GM19240 (cell line): ENCODE measurements around the gene PCNX1.
"Not testable (repeated sequence)": the region's sequence is repeated elsewhere in the genome, so short reads cannot be mapped to it uniquely, and the experiment has no call there.

Experiments
- DNase-seq: peaks from one replicate; pipeline ENCODE4 v3.0.0; 2011; ENCODE audit warnings: low spot score; ENCODE audit not compliant: insufficient read length

Gene PCNX1

GRCh38 chr14:70915415-70915814, 8.2 kb downstream of the PCNX1 start:
- DNase-seq: no peak

DNA sequence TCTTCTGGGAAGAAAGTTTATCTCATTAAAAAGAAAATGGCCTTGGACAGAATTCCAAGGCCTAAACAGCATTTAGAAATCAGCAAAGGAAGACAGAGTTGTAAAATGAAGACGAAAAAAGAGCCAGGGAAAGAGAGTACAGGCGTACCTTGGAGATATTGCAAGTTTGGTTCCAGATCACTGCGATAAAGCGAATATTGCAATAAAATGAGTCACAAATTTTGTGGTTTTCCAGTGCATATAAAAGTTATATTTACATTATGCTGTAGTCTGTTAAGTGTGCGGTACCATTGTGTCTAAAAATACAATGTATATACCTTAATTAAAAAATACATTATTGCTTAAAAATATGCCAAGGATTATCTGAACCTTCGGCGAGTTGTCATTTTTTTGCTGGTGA, 9.0 kb downstream of the PCNX1 start:
- DNase-seq: no peak

DNA sequence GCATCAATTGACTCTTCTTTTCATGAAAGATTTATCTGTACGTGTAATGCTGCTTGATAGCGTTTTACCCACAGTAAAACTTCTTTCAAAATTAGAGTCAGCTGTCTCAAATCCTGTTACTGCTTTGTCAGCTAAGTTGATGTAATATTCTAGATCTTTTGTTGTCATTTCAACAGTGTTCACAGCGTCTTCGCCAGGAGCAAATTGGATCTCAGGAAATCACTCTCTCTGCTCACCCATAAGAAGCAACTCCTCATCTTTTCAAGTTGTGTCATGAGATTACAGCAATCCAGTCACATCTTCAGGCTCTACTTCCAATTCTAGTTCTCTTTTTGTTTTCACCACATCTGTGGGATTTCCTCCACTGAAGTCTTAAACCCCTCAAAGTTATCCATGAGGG, 9.5 kb downstream of the PCNX1 start:
- DNase-seq: no peak

- no peak for DNase-seq
Observed at GRCh38 chr14:70917633-70918032, 10.4 kb downstream of the PCNX1 start.

- no peak for DNase-seq
Observed at GRCh38 chr14:70919774-70920173, 12.5 kb downstream of the PCNX1 start.

- DNase-seq: no peak
Observed at GRCh38 chr14:70920608-70921007, 13.3 kb downstream of the PCNX1 start.

- no peak for DNase-seq
Observed at GRCh38 chr14:70921669-70922068, 14.4 kb downstream of the PCNX1 start.

- DNase-seq: no peak
Observed at GRCh38 chr14:70924521-70924920, 17.3 kb downstream of the PCNX1 start.

GRCh38 chr14:70926235-70926830, 19.1 kb downstream of the PCNX1 start:
- no peak for DNase-seq

DNA sequence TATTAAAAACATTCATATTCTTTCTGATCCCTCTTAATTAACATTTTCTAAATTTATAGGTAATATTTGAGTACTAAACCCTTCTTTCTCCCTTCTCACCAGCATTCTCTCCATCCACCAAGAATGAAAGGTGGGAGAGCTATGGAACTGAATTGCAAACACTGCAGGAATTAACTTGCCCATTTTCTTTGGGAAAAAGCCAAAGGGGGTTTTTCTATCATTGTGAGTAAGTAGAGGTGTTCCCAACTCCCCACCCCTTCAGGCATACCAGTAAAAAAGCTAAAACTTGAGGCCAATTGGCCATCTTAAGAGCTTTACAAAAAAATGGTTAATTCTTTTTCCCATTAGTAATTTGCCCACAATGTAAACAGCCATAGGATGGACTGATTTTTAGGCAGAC, 23.7 kb downstream of the PCNX1 start:
- no peak for DNase-seq

GRCh38 chr14:70934084-70934483, 26.8 kb downstream of the PCNX1 start:
- no peak for DNase-seq

- DNase-seq: no peak
Observed at GRCh38 chr14:70934502-70935134, 27.4 kb downstream of the PCNX1 start.

DNA sequence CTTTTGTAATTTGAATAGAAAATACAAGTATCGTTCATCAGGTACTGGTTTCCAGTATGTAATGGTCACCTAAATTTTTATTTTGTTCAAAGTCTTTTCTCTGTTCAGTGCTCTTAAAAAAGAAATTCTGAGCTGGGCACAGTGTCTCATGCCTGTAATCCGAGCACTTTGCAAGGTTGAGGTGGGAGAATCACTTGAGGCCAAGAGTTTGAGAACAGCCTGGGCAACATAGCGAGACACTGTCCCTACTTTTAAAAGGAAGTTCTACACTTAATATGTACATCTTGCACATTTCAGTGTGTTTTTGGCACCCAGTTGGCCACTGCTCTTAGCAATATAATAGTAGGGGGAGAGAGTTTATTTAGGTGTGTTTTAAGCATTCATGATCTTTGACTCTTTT, 27.9 kb downstream of the PCNX1 start:
- DNase-seq: no peak

GRCh38 chr14:70939693-70940092, 32.4 kb downstream of the PCNX1 start:
- DNase-seq: not testable (repeated sequence)

GRCh38 chr14:70941637-70942341, 34.5 kb downstream of the PCNX1 start:
- DNase-seq: not testable (repeated sequence)

- DNase-seq: no peak
Observed at GRCh38 chr14:70942342-70942706, 35.1 kb downstream of the PCNX1 start.

- not testable (repeated sequence) for DNase-seq
Observed at GRCh38 chr14:70942721-70943120, 35.5 kb downstream of the PCNX1 start.

GRCh38 chr14:70943838-70944237, 36.6 kb downstream of the PCNX1 start:
- DNase-seq: no peak

- DNase-seq: no peak
Observed at GRCh38 chr14:70947739-70948138, 40.5 kb downstream of the PCNX1 start.

DNA sequence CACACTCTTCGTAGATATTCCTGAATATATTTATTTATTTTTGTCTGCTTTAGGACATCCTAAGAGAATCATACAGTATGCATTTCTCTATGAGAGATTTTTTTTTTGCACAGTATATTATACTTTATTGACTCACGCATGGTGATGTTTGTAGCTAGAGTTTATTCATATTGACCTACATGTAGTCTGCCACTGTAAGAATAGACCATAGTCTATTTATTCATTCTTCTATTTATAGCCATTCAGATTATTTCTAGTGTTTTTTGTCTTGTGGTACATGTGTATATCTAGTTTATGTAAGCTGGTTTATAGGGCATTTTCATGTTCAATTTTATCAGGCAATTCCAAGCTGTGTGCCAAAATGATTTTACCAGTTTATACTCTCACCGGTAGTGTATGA, 45.2 kb downstream of the PCNX1 start:
- no peak for DNase-seq

GRCh38 chr14:70954068-70954467, 46.8 kb downstream of the PCNX1 start:
- DNase-seq: no peak

DNA sequence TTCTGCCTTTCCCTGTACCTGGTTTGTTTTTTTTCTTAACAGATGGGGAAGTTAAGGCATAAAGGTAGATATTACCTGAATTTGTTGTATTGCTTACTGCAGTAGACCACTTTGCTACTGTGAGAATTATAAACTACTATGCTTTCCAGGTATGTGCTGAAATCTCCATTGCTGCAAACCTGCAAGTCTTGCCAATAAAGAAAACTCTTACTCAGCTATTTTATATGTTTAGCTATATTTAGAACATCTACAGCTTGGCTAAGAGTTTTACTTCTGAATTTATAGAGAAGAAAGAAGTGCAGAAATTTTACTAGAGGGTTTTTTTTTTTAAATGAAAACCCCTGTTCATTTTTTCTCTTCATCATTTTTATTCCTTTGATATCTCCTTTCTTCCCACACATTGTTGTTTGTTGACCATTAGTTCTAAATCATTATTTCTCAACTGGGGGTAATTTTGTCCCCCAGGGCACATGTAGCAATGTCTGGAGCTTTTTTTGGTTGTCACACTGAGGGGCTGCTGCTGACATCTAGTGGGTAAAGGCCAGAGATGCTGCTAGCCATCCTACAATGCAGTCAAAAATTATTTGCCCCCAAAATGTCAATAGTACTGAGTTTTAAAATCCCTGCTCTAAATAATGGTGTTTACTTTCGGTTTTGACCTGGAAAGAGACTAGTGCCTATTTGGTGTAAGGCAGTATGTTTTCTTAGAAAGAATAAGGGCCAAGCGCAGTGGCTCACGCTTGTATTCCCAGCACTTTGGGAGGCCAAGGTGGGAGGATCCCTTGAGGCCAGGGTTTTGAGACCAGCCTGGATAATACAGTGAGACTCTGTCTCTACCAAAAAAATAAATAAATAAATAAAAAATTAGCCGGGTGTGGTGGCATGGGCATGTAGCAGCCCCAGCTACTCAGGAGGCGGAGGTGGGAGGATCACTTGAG, 48.6 kb downstream of the PCNX1 start:
- no peak for DNase-seq
